HG03066 (cell line): ENCODE data around the gene KDM4D.
"Not testable (repeated sequence)": the region's sequence is repeated elsewhere in the genome, so short reads cannot be mapped to it uniquely, and the experiment has no call there.

Experiments used
- ATAC-seq: cut with Tn5 transposase; IDR thresholded peaks from one replicate; pipeline ENCODE4 v1.9.1; 2021; ENCODE audit warnings: low read depth; ENCODE audit not compliant: unreplicated experiment

Gene KDM4D

GRCh38 chr11:95025594-95025993 lies 52.1 kb downstream of the KDM4D start:
- not testable (repeated sequence) for ATAC-seq

GRCh38 chr11:95028357-95028756 lies 54.8 kb downstream of the KDM4D start:
- ATAC-seq = no peak

- no peak for ATAC-seq
These were observed 59.5 kb downstream of the KDM4D start for GRCh38 chr11:95033051-95033450.

GRCh38 chr11:95035316-95035715 lies 61.8 kb downstream of the KDM4D start:
- no peak for ATAC-seq

GRCh38 chr11:95037356-95038035 lies 64.0 kb downstream of the KDM4D start:
- not testable (repeated sequence) for ATAC-seq

GRCh38 chr11:95042239-95042638 lies 68.7 kb downstream of the KDM4D start:
- no peak for ATAC-seq

GRCh38 chr11:95042906-95043305 lies 69.4 kb downstream of the KDM4D start:
- ATAC-seq = no peak

GRCh38 chr11:95044010-95044409 lies 70.5 kb downstream of the KDM4D start:
- no peak for ATAC-seq

GRCh38 chr11:95045812-95046211 lies 72.3 kb downstream of the KDM4D start:
- ATAC-seq = no peak
